Dendritic cell treated with granulocyte-macrophage colony-stimulating factor and Interleukin-4, amounts not matched to agents 40 ng/mL and 50 ng/mL, for 4 days (primary cell): ENCODE measurements around the gene NDOR1.
A peak's percentile ranks its signal among the peaks of the same experiment; 100 is the strongest.
"Not testable (repeated sequence)": the region's sequence is repeated elsewhere in the genome, so short reads cannot be mapped to it uniquely, and the experiment has no call there.

Experiments
- H3K27ac Mint-ChIP-seq: one replicate; pipeline ENCODE4 v1.8.0; 2022; ENCODE audit warnings: mild to moderate bottlenecking, mixed read lengths
- H3K27me3 Mint-ChIP-seq: one replicate; pipeline ENCODE4 v1.8.0; 2022; ENCODE audit warnings: mild to moderate bottlenecking, mixed read lengths
- H3K36me3 Mint-ChIP-seq: one replicate; pipeline ENCODE4 v1.8.0; 2022; ENCODE audit warnings: low read depth, mixed read lengths
- H3K4me1 Mint-ChIP-seq: one replicate; pipeline ENCODE4 v1.8.0; 2022; ENCODE audit warnings: low read depth, mixed read lengths
- H3K4me3 Mint-ChIP-seq: one replicate; pipeline ENCODE4 v1.8.0; 2022; ENCODE audit warnings: mild to moderate bottlenecking, moderate library complexity, mixed read lengths
- H3K9me3 Mint-ChIP-seq: one replicate; pipeline ENCODE4 v1.8.0; 2022; ENCODE audit warnings: mixed read lengths
- intact Hi-C: fragments of 100-400 bp; cut with micrococcal nuclease; formaldehyde crosslinking; loops from one replicate; pipeline ENCODE4 v1.15.0; 2022

The NDOR1 gene

DNA sequence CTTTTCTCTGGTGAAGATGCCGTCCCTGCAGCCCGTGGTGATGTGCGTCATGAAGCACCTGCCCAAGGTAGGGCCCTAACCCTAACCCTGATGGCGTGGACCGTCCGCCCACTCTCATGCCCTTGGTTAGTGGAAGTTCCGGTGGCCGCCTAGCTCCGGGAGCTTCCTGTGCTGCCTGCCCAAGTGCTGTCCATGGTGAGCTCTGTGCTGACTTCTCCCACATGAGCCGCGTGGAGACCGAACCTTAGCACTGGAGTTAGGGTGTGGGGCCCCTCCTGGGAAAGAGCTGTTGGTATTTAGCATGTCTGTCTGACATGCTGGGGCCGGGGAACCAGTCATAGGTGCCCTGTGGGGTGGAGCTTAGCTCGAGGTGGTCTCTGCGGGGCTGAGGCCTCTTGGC lies 50.9 kb downstream of the NDOR1 start:
- H3K36me3 Mint-ChIP-seq, result peaks cover 50% of the 10 kb centered on the region
- H3K4me3 Mint-ChIP-seq, result peak overlapping the region; percentile 78
- intact Hi-C loops, result no loop called here
- peaks cover 40% of the 10 kb centered on the region for H3K4me1 Mint-ChIP-seq
- H3K27ac Mint-ChIP-seq, result no peak overlapping the region
- H3K27me3 Mint-ChIP-seq, result peaks cover 6% of the 10 kb centered on the region
- H3K9me3 Mint-ChIP-seq, result no peaks in the 10 kb centered on the region

DNA sequence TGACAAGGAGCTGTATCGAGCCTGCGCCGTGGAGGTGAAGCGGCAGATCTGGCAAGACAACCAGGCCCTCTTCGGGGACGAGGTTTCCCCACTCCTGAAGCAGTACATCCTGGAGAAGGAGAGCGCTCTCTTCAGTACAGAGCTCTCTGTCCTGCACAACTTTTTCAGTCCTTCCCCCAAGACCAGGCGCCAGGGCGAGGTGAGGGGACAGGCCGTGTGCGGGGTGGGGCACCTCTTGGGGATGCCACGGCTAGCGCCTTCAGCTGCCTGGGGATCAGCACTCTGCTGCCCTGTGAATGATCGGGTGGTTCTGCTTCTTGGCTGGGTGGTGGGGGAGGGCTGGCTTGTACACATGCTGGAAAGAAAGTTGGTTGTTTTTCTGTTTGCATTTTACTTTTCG lies 51.4 kb downstream of the NDOR1 start:
- Mint-ChIP-seq H3K27ac (no peak overlapping the region), H3K9me3 (no peaks in the 10 kb centered on the region), H3K4me1 (peaks cover 45% of the 10 kb centered on the region), H3K4me3 (no peak overlapping the region), H3K27me3 (peaks cover 6% of the 10 kb centered on the region), H3K36me3 (peaks cover 55% of the 10 kb centered on the region)
- intact Hi-C loops, result no loop called here

DNA sequence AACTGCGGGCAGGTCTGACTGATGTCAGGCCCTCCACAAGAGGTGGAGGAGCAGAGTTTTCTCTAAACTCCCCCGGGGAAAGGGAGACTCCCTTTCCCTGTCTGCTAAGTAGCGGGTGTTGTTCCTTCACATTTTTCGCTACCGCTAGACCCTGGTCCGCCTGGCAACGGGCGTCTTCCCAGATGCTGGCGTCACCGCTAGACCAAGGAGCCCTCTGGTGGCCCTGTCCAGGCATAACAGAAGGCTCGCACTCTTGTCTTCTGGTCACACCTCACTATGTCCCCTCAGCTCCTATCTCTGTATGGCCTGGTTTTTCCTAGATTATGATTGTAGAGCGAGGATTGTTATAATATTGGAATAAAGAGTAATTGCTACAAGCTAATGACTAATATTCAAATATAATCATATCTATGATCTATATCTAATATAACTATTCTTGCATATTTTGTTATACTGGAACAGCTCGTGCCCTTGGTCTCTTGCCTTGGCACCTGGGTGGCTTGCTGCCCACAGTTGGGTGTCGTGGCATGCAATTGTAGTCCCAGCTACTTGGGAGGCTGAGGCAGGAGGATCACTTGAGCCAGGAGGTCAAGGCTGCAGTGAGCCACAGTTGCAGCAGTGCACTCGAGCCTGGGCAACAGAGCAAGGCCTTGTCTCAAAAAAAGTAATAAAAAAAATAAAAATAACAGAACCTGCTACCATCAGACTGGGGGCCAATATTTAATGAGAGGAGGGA lies 56.8 kb downstream of the NDOR1 start:
- H3K27me3 Mint-ChIP-seq, H3K4me3 Mint-ChIP-seq, intact Hi-C loops, H3K9me3 Mint-ChIP-seq: not testable (repeated sequence)
- peaks cover 91% of the 10 kb centered on the region for H3K36me3 Mint-ChIP-seq
- H3K27ac Mint-ChIP-seq, result peak overlapping the region; percentile 3
- peaks cover 27% of the 10 kb centered on the region for H3K4me1 Mint-ChIP-seq

DNA sequence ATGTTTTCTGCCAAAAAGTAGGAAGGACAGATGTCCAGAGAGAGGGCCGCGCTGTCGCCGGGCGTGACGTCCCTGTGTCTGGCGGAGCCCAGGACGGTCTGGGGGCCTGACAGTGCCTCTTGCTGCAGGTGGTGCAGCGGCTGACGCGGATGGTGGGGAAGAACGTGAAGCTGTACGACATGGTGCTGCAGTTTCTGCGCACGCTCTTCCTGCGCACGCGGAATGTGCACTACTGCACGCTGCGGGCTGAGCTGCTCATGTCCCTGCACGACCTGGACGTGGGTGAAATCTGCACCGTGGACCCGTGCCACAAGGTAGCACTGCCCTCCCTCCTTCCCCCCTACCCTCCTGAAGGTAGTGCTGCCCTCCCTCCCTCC lies 57.4 kb downstream of the NDOR1 start:
- intact Hi-C loops, result no loop called here
- no peak overlapping the region for H3K27ac Mint-ChIP-seq
- no peak overlapping the region for H3K4me3 Mint-ChIP-seq
- no peaks in the 10 kb centered on the region for H3K9me3 Mint-ChIP-seq
- peaks cover 91% of the 10 kb centered on the region for H3K36me3 Mint-ChIP-seq
- no peaks in the 10 kb centered on the region for H3K27me3 Mint-ChIP-seq
- peaks cover 30% of the 10 kb centered on the region for H3K4me1 Mint-ChIP-seq

DNA sequence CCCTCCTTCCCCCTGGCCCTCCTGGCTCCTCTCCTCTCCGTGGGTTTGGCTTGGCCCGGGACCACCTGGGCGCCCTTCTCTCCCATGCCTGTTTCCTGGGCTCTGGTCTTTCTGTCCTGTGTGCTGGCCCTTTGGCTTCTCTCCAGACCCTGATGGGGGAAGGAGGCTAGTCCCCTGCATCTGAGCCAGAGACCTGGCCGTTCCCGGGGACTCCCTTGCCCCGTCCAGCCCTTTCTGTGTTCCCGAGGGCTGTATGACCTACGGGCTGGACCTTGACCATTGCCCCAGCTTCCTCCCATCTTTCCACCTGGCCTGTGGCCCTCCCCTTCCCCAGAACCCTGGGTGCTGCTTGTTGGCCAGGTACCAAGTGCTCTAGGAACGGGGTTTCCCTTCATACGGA lies 58.0 kb downstream of the NDOR1 start:
- H3K27ac Mint-ChIP-seq, result no peak overlapping the region
- peaks cover 89% of the 10 kb centered on the region for H3K36me3 Mint-ChIP-seq
- no peak overlapping the region for H3K4me3 Mint-ChIP-seq
- peaks cover 35% of the 10 kb centered on the region for H3K4me1 Mint-ChIP-seq
- intact Hi-C loops, result no loop called here
- H3K27me3 Mint-ChIP-seq, result no peaks in the 10 kb centered on the region
- H3K9me3 Mint-ChIP-seq, result no peaks in the 10 kb centered on the region

DNA sequence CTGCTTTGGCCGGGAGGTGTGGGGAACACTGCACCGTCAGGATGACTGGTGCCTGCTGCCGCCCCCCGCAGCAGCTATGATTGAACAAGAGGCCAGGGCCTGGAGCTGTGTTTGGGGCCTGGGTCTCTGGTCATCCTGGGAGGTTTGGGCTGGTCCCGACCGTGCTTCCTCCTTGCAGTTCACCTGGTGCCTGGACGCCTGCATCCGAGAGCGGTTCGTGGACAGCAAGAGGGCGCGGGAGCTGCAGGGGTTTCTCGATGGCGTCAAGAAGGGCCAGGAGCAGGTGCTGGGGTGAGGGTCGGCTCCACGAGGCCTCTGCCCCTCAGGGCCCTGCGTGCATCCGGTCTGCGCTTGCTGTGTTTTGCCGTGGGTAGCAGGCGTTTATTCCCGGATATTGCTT lies 58.6 kb downstream of the NDOR1 start:
- H3K4me1 Mint-ChIP-seq, result peaks cover 35% of the 10 kb centered on the region
- H3K4me3 Mint-ChIP-seq, result no peak overlapping the region
- no peak overlapping the region for H3K27ac Mint-ChIP-seq
- no peaks in the 10 kb centered on the region for H3K9me3 Mint-ChIP-seq
- intact Hi-C loops, result no loop called here
- peaks cover 89% of the 10 kb centered on the region for H3K36me3 Mint-ChIP-seq
- H3K27me3 Mint-ChIP-seq, result no peaks in the 10 kb centered on the region

- no peak overlapping the region for H3K4me3 Mint-ChIP-seq
- peaks cover 32% of the 10 kb centered on the region for H3K4me1 Mint-ChIP-seq
- H3K36me3 Mint-ChIP-seq, result peaks cover 94% of the 10 kb centered on the region
- intact Hi-C loops, result no loop called here
- no peaks in the 10 kb centered on the region for H3K9me3 Mint-ChIP-seq
- H3K27ac Mint-ChIP-seq, result no peak overlapping the region
- no peaks in the 10 kb centered on the region for H3K27me3 Mint-ChIP-seq
Measured at GRCh38 chr9:137265496-137266161, 60.1 kb downstream of the NDOR1 start.

DNA sequence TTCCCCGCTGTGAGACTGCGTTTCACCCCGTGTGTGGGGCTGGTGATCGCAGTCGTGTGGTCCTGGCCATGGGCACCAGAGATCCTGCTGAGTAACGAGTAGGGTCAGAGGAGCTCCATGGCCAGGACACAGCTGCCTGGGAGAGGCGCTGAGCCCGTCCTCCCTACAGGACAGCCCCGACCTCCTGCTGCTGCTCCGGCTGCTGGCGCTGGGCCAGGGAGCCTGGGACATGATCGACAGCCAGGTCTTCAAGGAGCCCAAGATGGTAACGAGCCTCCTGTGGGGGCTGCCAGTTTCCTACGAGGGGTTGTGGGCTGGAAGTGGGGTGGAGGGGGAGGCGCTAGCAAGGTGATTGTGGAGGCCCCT lies 60.6 kb downstream of the NDOR1 start:
- no peaks in the 10 kb centered on the region for H3K9me3 Mint-ChIP-seq
- no peak overlapping the region for H3K4me3 Mint-ChIP-seq
- H3K27ac Mint-ChIP-seq, result no peak overlapping the region
- H3K36me3 Mint-ChIP-seq, result peaks cover 95% of the 10 kb centered on the region
- no peaks in the 10 kb centered on the region for H3K27me3 Mint-ChIP-seq
- peaks cover 33% of the 10 kb centered on the region for H3K4me1 Mint-ChIP-seq
- intact Hi-C loops, result no loop called here
